ENCODE measurements around the gene GAMT.

GAMT gene

GRCh38 chr19:1417145-1417544, 15.8 kb upstream of the GAMT start:
- TF ChIP-seq CTCF (IDR thresholded peaks at IDR 0.05) (no peak), ZFX (IDR thresholded peaks at IDR 0.05; ENCODE audit: borderline replicate concordance) (no peak)
- peak overlapping the region; percentile 98; the same call in 1 of the 2 replicates for H3K27ac ChIP-seq

GRCh38 chr19:1416014-1416841, 14.9 kb upstream of the GAMT start:
- peak overlapping the region; percentile 98 for H3K27ac ChIP-seq
- no peak for TF ChIP-seq ZFX (IDR thresholded peaks at IDR 0.05; ENCODE audit: borderline replicate concordance)
- no peak for TF ChIP-seq CTCF (IDR thresholded peaks at IDR 0.05)

- H3K27ac ChIP-seq: peak overlapping the region; percentile 98
- TF ChIP-seq CTCF (IDR thresholded peaks at IDR 0.05) (no peak), ZFX (IDR thresholded peaks at IDR 0.05; ENCODE audit: borderline replicate concordance) (no peak)
These were observed 11.9 kb upstream of the GAMT start for GRCh38 chr19:1412995-1413800.

- peak overlapping the region; percentile 98 for H3K27ac ChIP-seq
- no peak for TF ChIP-seq ZFX (IDR thresholded peaks at IDR 0.05; ENCODE audit: borderline replicate concordance)
- TF ChIP-seq CTCF (IDR thresholded peaks at IDR 0.05): no peak
These were observed 11.1 kb upstream of the GAMT start for GRCh38 chr19:1412323-1412923.

GRCh38 chr19:1411255-1412191, 10.2 kb upstream of the GAMT start:
- TF ChIP-seq CTCF (IDR thresholded peaks at IDR 0.05) (no peak), ZFX (IDR thresholded peaks at IDR 0.05; ENCODE audit: borderline replicate concordance) (no peak)
- H3K27ac ChIP-seq: peak overlapping the region; percentile 98

- TF ChIP-seq ZFX (IDR thresholded peaks at IDR 0.05; ENCODE audit: borderline replicate concordance) (no peak), CTCF (IDR thresholded peaks at IDR 0.05) (no peak)
- peak overlapping the region; percentile 98 for H3K27ac ChIP-seq
These were observed 9.4 kb upstream of the GAMT start for GRCh38 chr19:1410789-1411188.

Measured in 22Rv1 (cell line).